K562 (cell line): ENCODE data around the gene HSPH1. TPM values are rescaled to one million over a fixed set of nuclear protein-coding genes. Genes with fewer than 3 reads are reported as not detected.

ENCODE experiments used
- HNRNPH1 ChIP-seq: fragments of 200-400 bp; formaldehyde crosslinking; optimal IDR thresholded peaks from 2 replicates; pipeline ENCODE3; 2017; ENCODE audit warnings: low read depth, mild to moderate bottlenecking, low read length, moderate library complexity
- HNRNPUL1 ChIP-seq: fragments of 200-400 bp; formaldehyde crosslinking; IDR thresholded peaks from 2 replicates; pipeline ENCODE4 v1.6.1; 2017; ENCODE audit warnings: low read length
- NFYB ChIP-seq: IDR thresholded peaks from 2 replicates; pipeline ENCODE4 v1.6.1; 2011; ENCODE audit warnings: mild to moderate bottlenecking, moderate library complexity; ENCODE audit not compliant: insufficient read length; ENCODE audit errors: extremely low read depth
- SNAPC5 ChIP-seq: fragments of 250-450 bp; sonication (Bioruptor Pico); IDR thresholded peaks from 2 replicates; pipeline ENCODE4 v1.8.0; 2021; ENCODE audit warnings: moderate library complexity, mild to moderate bottlenecking, inconsistent platforms
- U2AF2 ChIP-seq: fragments of 200-400 bp; formaldehyde crosslinking; optimal IDR thresholded peaks from 2 replicates; pipeline ENCODE3; 2017; ENCODE audit warnings: low read depth, mild to moderate bottlenecking, low read length
- YBX1 ChIP-seq: fragments of 450-650 bp; IDR thresholded peaks from 2 replicates; pipeline ENCODE4 v1.7.1; 2016; ENCODE audit warnings: mild to moderate bottlenecking
- ZEB2 ChIP-seq: fragments of 450-650 bp; IDR thresholded peaks from 2 replicates; pipeline ENCODE4 v1.6.1; 2016
- ZFP1 ChIP-seq: fragments of 450-650 bp; formaldehyde crosslinking; IDR thresholded peaks from 2 replicates; pipeline ENCODE4 v1.4.0; 2020; ENCODE audit warnings: mild to moderate bottlenecking, mixed read lengths
- ZNF518B ChIP-seq: fragments of 250-450 bp; sonication (Bioruptor Pico); IDR thresholded peaks from 2 replicates; pipeline ENCODE4 v1.5.0; 2021; ENCODE audit warnings: mild to moderate bottlenecking, moderate library complexity
- polyA plus RNA-seq, 8 experiments: library from polyadenylated mRNA; depleted of rRNA in 4 of 8; stranded (reverse) in 5 of 8; unstranded in 3 of 8; fragments of >200 nt; fragmentation: Nextera tagmentation in 2 of 8; fragmentation: Illumina TruSeq in 1 of 8; extraction: Ambion mirVana in 2 of 8; extraction: Trizol in 1 of 8; gene quantifications; 2 replicates each; pipeline versions ENCODE4 v1.2.1 to v1.2.3, GENCODE V29; 2011 to 2014; ENCODE audit warnings: inconsistent platforms in 1 of 8, missing spikeins in 1 of 8
- total RNA-seq, 7 experiments: library from RNA; depleted of rRNA in 6 of 7; stranded (reverse); fragments of >200 nt in 6 of 7; fragmentation: Illumina TruSeq in 2 of 7; extraction: Trizol in 2 of 7; gene quantifications; 2 replicates each; pipeline versions ENCODE4 v1.2.1 to v1.2.3, GENCODE V29; 2011 to 2021; ENCODE audit warnings: low replicate concordance in 1 of 7

HSPH1 gene
- total and polyA plus RNA-seq, 9 of the 15 experiments (the other 6 are each of a cell fraction or from before 2014, with no cell fraction given): 34.6 to 104 (median 64.7) TPM

DNA sequence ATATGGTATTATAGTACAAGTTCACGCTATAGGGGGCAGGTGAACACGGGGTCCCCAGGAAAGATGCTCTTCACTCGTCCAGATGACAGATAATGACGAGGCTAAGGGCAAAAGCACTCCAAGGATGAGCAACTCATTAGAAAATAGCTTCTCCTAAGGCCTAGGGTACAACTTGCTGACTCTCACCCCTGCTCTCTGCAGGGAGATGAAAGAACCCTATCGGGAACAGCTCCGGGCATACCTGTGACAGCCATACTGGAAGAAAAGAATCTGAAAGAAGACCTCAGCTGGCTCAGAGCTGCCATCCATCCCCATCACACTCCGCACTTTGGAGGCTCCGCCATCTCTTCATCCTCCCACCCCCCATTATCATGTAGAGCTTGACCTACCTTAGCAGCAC is 17.5 kb upstream of the HSPH1 start (continued):
- no peak for TF ChIP-seq ZNF518B (CRISPR knock-in tag)
- TF ChIP-seq YBX1: no peak
- no peak for TF ChIP-seq HNRNPUL1
- no peak for TF ChIP-seq SNAPC5
- TF ChIP-seq ZEB2: no peak
- no peak for TF ChIP-seq NFYB
- TF ChIP-seq ZFP1 (CRISPR knock-in tag): no peak
- TF ChIP-seq U2AF2: no peak
- no peak for TF ChIP-seq HNRNPH1
